ENCODE measurements around the gene ASPA. TPM values are rescaled to one million over a fixed set of nuclear protein-coding genes. Genes with fewer than 3 reads are reported as not detected.

ASPA gene
- total RNA-seq, 1 donor from 2014 or later, result not detected

DNA sequence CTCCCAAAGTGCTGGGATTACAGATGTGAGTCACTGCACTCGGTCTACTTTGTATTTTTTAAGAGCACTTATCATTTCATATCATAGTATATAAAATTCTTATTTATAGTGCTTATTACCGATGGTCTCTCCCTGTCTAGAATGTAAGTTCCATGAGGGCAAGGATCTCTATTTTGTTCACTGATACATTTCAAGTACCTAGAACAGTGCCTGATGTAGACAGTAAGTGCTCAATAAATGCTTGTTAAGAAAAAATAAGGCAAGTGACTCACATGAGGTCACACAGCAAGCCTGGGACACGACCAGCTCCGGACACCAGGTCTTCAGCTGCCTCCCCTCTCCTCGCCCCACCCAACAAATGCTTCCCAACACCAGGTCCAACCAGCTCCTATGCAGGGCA lies 58.0 kb downstream of the ASPA start:
- no peak for DNase-seq (ENCODE audit: low read depth, low spot score)

DNA sequence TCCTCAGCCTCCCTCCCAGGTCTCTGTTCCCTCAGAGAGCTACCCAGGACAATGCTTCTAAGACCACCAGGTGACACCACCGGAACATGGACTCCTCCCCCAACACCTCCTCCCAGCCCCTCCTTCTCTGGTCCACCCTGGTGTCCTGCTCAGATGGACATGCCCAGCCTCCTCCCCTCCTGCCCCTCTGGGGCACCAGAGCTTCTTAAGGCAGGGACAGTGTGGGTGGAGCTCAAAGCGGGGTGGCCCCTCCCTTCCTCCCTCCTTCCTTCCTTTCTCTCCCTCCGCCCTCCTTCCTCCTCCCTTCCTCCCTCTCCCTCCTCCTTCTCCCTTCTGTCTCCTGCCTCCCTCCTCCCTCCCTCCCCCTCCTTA lies 59.1 kb downstream of the ASPA start:
- no peak for DNase-seq (ENCODE audit: low read depth, low spot score)

DNA sequence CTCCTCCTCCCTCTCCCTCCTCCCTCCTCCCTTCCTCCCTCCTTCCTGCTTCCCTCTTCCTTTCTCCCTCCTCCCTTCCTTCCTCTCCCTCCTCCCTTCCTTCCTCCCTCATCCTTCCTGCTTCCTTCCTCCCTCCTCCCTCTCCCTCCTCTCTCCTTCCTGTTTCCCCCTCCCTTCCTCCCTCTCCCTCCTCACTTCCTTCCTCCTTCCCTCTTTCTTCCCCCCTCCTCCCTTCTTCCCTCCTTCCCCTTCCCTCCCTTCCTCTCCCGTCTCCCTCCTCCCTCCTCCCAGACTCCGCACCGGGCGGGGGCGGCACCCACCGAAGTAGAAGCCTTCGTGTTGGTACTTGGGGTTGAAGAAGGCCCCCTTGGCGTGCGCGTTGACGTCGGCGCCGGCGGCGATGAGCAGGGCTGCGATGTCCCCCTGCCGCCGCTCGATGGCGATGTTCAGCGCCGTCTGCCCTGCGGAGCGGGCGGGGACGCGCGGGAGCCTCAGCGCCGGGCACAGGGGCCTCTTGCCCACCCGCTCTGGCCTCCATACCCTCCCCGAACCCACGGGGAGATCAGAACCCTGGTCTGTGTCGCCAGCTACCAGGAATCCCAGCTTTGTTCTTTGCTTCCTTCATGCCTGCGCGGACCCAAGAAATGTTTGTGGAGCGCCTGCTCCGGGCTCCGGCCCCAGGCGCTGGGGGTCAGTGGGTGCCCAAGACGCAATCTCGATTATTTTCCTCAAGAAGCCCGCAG lies 59.6 kb downstream of the ASPA start:
- no peak for DNase-seq (ENCODE audit: low read depth, low spot score)

DNA sequence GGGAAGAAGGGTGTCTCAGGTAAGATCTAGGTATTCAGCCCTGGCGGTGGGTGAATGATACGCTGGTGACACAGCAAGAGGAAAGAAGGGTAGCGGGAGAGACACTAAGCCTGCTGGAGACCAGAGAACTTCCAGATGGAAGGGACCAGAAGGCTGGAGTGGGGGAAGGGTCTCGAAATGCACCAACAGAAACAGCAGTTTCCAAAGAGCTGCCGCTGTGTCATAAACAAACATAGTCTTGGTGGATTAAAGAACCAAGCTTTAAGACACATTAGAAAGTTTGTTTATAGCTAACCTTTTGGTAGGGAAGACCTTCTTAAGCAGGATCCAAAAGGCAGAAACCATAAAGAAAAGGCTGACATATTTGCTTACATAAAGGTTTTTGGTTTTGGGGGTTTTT lies 60.9 kb downstream of the ASPA start:
- no peak for DNase-seq (ENCODE audit: low read depth, low spot score)

DNA sequence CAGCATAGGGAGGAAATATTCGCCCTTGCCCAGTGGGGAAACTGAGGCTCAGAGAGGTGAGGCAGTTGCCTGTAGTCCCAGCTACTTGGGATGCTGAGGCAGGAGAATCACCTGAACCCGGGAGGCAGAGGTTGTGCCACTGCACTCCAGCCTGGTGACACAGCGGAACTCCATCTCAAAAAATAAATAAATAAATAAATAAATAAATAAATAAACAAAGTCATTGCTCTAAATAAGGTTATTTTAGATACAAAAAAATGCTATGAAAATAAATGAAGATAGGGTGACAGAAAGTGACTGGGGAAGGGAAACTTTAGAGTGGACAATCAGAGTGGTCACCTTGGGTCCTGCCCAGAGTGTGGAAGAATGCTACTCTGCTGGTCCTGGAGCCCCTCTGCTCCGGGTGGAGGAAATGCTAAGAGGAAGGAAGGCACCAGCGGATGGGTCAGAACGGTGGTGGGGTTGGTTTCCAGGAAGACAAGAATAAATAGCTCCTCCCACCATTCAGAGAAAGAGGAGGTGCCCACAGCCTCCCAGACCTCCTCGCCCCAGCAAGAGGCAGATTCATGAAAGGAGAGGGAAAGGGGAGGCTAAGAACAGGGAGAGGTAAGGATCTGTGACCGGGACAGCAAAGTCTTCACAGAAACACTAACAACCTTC lies 64.2 kb downstream of the ASPA start:
- no peak for DNase-seq (ENCODE audit: low read depth, low spot score)

DNA sequence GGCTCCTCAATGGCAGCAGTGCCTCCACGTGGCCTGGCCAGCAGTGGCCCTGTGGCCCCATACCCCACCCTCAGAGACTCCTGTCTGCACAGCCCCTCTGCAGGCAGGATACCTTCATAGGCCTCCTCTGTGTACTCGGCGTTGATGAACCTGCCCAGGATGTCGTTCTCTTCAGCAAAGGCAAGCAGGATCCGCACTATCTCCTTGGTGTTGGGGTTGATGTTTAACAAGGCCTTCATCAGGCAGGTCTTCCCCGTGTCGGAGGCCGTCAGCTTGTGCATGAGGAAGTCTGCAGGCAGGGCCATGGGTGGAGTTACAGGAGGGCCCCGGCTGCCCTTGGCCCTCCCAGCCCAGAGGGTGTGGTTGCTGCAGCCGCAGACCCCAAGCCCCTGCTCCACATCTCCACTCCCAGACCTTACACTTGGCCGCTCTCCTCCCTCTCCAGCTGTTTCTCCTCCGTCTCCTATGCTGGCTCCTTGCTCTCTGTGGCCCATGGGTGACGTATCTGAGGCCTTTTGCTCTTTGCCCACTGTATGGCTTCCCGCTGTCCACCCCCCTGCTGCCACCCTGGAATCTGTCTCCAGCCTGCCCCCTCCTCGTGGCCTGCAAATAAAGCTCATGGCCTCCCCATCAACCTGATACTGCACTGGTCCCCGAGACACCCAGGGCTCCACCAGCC lies 66.8 kb downstream of the ASPA start:
- DNase-seq (ENCODE audit: low read depth, low spot score), result no peak

DNA sequence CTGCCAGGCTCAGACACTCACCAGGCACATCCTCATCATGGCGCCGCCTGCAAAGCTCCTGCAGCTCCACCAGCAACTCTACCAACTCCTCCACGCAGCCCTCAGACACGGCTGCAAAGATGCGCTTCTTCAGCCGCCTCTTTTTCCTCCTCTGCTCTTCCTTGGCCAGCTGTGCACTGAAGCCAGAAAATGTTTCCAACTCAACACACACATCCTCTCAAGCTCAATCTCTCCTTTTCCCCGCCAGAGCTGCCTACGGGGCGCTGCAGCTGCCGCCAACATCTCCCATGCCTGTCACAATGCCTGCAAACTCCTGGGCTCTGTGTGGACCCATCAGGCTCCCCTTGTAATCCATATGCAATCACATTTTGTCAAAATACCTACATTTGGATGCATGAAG lies 67.7 kb downstream of the ASPA start:
- DNase-seq (ENCODE audit: low read depth, low spot score), result no peak

DNA sequence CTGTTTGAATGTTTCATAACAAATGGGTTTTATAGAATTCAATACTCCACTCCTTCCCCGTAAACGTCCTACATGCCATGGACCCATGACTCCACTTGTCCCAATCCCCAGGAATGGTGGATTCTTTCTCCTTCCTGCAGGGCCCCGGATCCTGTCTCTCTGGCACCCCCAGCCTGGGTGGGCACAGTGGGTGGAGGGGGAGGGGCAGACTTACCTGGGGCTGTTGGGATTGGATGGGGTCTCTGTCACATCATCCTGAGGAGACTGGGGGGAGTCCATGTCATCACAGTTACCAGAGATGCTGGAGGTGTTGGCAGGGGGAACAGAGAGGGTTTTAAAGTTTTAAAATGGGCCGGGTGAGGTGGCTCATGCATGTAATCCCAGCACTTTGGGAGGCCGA lies 68.6 kb downstream of the ASPA start:
- no peak for DNase-seq (ENCODE audit: low read depth, low spot score)

DNA sequence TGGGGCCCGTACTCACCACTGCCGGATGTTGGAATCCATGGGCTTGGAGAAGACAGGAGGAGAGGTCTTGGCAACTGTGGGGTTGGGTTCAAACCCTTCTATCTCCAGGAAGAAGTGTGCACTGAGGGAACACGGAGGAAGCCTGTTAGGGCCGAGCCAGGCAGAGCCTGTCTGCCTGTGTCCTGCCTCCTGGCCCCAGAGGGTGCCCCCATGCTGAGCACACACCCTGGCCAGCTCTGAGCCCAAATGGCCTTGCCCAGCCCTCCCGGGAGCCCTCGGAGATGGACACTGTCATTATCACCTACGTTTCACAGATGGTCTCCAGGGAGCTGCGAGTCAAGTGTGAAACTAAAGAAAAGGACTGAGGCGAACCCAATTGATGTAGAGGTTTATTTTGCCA lies 69.4 kb downstream of the ASPA start:
- DNase-seq (ENCODE audit: low read depth, low spot score), result no peak

DNA sequence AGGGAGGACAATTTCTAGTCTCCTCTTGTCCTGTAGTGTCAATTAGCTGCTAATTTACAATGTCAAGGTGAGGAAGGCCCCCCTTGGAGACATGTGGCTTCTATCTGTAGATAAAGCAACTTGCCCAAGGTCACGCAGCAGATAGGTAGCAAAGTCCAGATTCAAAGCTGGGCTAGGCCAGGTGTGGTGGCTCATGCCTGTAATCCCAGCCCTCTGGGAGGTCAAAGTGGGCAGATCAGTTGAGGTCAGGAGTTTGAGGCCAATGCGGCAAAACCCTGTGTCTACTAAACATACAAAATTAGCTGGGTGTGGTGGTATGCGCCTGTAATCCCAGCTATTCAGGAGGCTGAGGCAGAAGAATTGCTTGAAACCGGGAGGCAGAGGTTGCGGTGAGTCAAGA lies 70.7 kb downstream of the ASPA start:
- DNase-seq (ENCODE audit: low read depth, low spot score), result no peak

DNA sequence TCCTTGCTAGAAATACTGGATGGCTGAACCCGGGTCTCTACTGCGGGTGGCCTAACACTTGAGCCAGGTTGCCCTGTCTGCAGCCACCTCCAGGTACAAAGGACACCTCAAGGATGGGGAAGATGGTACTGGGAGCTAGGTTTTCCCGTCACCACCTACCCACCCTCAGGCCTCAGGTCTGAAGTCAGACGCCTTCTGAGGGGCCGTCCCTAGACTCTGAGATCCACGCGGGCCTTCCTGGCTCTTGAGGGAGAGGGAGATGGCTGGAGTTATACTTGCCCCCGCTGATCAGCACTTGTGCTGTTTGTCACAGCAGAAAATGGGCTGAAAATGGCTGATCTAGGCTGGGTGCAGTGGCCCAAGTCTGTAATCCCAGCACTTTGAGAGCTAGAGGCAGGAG lies 71.2 kb downstream of the ASPA start:
- no peak for DNase-seq (ENCODE audit: low read depth, low spot score)

DNA sequence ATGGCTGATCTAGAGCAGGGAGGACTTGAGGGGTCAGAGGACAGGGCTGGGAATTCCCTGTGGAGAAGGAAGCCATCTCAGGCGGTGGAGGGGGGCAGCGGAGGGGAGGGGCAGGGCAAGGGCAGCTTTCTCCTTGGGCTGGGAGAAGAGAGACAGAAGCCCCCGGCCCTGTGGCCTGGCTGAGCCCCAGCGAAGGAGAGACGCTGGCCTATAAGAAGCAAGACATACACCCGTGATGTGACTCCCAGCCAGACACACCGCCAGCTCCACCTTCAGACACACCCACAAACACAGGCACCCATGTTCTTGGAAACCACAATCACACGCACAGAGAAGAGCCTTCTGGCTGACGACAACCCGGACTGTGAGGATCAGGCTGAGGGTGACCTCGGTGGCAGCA lies 71.8 kb downstream of the ASPA start:
- no peak for DNase-seq (ENCODE audit: low read depth, low spot score)

DNA sequence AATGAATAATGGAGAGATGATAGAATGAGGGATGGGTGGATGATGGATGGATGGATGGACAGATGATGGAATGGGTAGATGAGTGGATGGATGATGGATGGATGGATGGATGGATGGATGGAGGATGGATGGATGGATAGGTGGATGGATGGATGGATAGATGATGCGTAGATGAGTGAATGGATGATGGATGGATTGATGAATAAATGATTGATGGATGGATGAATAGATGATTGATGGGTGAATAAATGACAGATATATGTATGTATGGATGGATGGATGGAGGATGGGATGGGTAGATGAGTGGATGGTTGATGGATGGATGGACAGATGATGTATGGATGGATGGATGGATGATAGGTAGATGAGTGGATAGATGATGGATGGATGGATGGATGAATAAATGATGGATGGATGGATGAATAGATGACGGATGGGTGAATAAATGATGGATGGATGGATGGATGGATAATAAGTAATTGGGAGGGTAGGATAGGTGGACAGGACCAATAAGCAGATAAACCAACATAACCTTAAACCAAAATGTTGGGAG lies 73.9 kb downstream of the ASPA start:
- no peak for DNase-seq (ENCODE audit: low read depth, low spot score)

DNA sequence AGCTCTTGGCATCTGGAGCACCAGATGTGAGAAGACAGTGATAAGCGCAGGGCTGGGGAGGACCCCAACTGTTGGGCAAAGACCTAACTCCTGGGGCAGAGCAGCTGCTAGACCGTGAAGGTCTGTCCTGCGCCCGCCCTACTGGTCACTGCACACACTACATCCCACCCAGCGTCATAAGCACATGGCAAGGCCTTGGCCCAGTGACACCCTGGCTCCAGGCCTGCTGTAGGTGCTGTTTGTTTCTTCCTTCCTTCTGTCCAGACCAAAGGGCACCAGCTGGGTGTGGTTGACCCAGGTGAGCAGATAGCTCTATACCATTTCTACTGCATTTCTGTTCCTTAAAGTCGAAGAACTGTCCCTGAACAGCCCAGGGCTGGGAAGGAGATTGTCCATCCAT lies 75.4 kb downstream of the ASPA start:
- DNase-seq (ENCODE audit: low read depth, low spot score), result no peak

DNA sequence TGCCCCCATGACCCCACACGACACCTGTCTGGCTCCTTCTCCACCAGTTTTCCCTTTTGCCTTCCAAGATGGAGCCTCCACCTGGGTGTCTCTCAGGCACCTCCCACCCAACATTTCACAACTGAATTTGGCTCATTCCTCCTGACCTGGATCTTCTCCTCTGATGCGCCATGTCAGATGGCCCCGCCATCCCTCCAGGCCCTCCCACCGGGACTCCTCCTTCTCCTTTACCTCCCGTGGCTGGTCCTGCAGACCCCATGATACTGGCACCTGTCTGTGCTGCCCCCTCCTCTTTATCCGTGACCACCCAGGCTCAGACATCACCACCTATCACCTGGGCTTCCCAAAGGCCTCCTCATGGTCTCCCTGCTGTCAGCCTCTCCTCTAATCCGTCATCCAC lies 77.1 kb downstream of the ASPA start:
- no peak for DNase-seq (ENCODE audit: low read depth, low spot score)

Other genes with a start within 250 kb of the ASPA start
- gene OR3A1, start 177.6 kb upstream of the ASPA start, total RNA-seq, result not detected in 2 replicates
- gene OR3A2, start 89.7 kb upstream of the ASPA start, total RNA-seq, result not detected in 2 replicates
- not detected in 2 replicates for gene OR1E1, start 77.6 kb upstream of the ASPA start, total RNA-seq
- not detected in 2 replicates for gene OR3A3, start 64.6 kb upstream of the ASPA start, total RNA-seq
- gene OR1E2, start 42.2 kb upstream of the ASPA start, total RNA-seq, result not detected in 2 replicates
- gene SPATA22, start 4.2 kb upstream of the ASPA start, total RNA-seq, result 0.07 TPM in 1 of 2 replicates, not detected in the other
- gene TRPV3, start 81.8 kb downstream of the ASPA start, total RNA-seq, result not detected in 2 replicates
- gene TRPV1, start 133.4 kb downstream of the ASPA start, total RNA-seq, result 0.33 and 0.78 TPM in 2 replicates
- gene SHPK, start 160.3 kb downstream of the ASPA start, total RNA-seq, result 19.5 and 21.8 TPM in 2 replicates
- gene CTNS, start 160.8 kb downstream of the ASPA start, total RNA-seq, result 13.1 and 17.7 TPM in 2 replicates
- 166 and 230 TPM in 2 replicates for gene TAX1BP3, start 192.6 kb downstream of the ASPA start, total RNA-seq
- gene EMC6, start 192.8 kb downstream of the ASPA start, total RNA-seq, result 17.6 and 23.2 TPM in 2 replicates
- 0.13 and 0.35 TPM in 2 replicates for gene P2RX5, start 220.2 kb downstream of the ASPA start, total RNA-seq
- 8.9 and 14.9 TPM in 2 replicates for gene HASPIN, start 247.9 kb downstream of the ASPA start, total RNA-seq

Data from pulmonary artery endothelial cell (primary cell).